Choroid plexus epithelial cell (primary cell): ENCODE data around the gene BMPR1A.
A peak's percentile ranks its signal among the peaks of the same experiment; 100 is the strongest.

Source experiments
- DNase-seq: peaks from one replicate; pipeline ENCODE4 v3.0.0-alpha.2; 2010; ENCODE audit warnings: low read depth
- H3K4me3 ChIP-seq: 2 replicates; pipeline ENCODE4 v1.5.1; 2011; ENCODE audit warnings: low read depth, mild to moderate bottlenecking, control low read depth, low read length, moderate library complexity
- TF ChIP-seq, protein P1 (sequence below): conservative IDR thresholded peaks from 2 replicates; pipeline ENCODE4 v1.5.1; 2011; ENCODE audit warnings: low read depth, mild to moderate bottlenecking, control low read depth, inconsistent platforms, low read length, moderate library complexity

The BMPR1A gene

DNA sequence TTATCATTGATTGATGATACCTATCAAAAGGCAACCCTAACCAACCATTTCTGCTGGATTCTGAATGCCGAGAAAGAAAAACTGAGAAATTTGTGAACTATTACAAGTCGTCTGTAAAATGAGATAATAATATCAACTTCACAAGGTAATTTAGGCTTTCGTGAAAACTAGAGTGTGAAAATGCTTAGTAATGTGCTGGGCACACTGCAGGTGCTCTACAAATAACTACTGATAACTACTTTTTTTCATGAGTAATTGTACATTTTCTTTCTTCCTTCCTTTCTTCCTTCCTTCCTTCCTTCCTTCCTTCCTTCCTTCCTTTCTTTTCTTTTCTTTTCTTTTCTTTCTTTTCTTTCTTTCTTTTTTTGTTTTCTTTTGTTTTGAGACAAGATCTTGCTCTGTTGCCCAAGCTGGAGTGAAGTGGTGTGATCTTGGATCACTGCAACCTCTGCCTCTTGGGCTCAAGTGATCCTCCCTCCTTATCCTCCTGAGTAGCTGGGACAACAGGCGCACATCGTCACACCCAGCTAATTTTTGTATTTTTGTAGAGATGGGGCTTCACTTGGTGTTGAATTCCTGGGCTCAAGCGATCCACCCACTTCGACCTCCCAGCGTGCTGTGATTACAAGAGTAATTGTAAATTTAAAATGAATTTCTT lies 42.9 kb downstream of the BMPR1A start:
- DNase-seq = no peak
- no peak overlapping the region for H3K4me3 ChIP-seq
- TF ChIP-seq, protein P1, sequence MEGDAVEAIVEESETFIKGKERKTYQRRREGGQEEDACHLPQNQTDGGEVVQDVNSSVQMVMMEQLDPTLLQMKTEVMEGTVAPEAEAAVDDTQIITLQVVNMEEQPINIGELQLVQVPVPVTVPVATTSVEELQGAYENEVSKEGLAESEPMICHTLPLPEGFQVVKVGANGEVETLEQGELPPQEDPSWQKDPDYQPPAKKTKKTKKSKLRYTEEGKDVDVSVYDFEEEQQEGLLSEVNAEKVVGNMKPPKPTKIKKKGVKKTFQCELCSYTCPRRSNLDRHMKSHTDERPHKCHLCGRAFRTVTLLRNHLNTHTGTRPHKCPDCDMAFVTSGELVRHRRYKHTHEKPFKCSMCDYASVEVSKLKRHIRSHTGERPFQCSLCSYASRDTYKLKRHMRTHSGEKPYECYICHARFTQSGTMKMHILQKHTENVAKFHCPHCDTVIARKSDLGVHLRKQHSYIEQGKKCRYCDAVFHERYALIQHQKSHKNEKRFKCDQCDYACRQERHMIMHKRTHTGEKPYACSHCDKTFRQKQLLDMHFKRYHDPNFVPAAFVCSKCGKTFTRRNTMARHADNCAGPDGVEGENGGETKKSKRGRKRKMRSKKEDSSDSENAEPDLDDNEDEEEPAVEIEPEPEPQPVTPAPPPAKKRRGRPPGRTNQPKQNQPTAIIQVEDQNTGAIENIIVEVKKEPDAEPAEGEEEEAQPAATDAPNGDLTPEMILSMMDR = no peak

DNA sequence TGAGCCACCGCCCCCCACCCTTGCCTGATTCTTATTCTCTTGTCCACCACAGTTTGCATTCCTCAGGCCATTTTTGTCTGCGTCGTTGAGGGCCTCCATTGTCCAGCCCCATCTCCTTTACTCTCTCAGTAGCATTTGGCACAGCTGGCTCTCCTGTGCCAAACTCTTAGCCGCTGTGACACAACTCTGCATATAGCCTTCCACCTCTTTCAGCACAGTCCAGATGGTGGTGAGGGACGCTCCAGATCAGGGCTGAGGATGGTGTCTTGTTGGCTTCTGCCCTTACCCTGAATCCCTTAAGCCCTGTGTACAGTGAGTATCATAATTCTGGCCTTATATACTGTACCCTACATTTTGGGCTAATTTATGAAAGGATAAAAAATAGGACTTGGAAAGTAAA lies 45.6 kb downstream of the BMPR1A start:
- TF ChIP-seq, protein P1 = no peak
- DNase-seq = no peak
- no peak overlapping the region for H3K4me3 ChIP-seq

- TF ChIP-seq, protein P1 = no peak
- no peak overlapping the region for H3K4me3 ChIP-seq
- DNase-seq = no peak
These were observed 46.2 kb downstream of the BMPR1A start for GRCh38 chr10:86802473-86803108.

GRCh38 chr10:86803156-86803555 lies 46.7 kb downstream of the BMPR1A start:
- DNase-seq = peak; percentile 46
- TF ChIP-seq, protein P1 = no peak

GRCh38 chr10:86804805-86805204 lies 48.4 kb downstream of the BMPR1A start:
- DNase-seq = no peak
- no peak overlapping the region for H3K4me3 ChIP-seq
- TF ChIP-seq, protein P1 = no peak

More at GRCh38 chr10:86803156-86803555, 46.7 kb downstream of the BMPR1A start:
- H3K4me3 ChIP-seq = no peak overlapping the region

GRCh38 chr10:86813101-86813500 lies 56.7 kb downstream of the BMPR1A start:
- no peak for DNase-seq
- TF ChIP-seq, protein P1 = no peak

GRCh38 chr10:86813982-86814381 lies 57.6 kb downstream of the BMPR1A start:
- DNase-seq = no peak
- TF ChIP-seq, protein P1 = no peak
- no peak overlapping the region for H3K4me3 ChIP-seq

More at GRCh38 chr10:86813101-86813500, 56.7 kb downstream of the BMPR1A start:
- H3K4me3 ChIP-seq = no peak overlapping the region
